ENCODE data around the gene SETDB1.

SETDB1 gene

DNA sequence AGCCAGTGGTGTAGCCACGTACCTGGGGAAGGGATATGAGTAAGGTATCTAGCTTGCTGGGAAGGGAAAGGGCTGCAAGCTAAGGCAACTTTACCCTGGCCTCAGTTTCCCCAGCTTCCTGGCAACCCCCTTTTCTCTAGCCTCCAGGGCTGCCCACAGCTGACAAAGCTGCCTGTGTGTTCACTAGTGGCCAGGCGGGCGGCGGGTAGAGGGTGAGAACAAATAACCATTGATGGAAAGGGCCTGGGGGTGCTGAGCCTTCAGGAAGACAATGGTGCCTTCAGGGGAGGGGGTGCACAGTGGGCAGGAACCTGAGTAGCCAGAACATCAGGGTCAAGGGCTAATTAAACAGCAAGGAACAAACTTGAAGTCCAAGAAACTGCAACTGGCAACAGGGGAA lies 42.3 kb downstream of the SETDB1 start:
- TF ChIP-seq, protein P1, sequence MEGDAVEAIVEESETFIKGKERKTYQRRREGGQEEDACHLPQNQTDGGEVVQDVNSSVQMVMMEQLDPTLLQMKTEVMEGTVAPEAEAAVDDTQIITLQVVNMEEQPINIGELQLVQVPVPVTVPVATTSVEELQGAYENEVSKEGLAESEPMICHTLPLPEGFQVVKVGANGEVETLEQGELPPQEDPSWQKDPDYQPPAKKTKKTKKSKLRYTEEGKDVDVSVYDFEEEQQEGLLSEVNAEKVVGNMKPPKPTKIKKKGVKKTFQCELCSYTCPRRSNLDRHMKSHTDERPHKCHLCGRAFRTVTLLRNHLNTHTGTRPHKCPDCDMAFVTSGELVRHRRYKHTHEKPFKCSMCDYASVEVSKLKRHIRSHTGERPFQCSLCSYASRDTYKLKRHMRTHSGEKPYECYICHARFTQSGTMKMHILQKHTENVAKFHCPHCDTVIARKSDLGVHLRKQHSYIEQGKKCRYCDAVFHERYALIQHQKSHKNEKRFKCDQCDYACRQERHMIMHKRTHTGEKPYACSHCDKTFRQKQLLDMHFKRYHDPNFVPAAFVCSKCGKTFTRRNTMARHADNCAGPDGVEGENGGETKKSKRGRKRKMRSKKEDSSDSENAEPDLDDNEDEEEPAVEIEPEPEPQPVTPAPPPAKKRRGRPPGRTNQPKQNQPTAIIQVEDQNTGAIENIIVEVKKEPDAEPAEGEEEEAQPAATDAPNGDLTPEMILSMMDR (conservative IDR thresholded peaks at IDR 0.05; ENCODE audit: control insufficient read depth, insufficient read depth, low read depth, low read length) = no peak
- DNase-seq (ENCODE audit: low read depth) = no peak

DNA sequence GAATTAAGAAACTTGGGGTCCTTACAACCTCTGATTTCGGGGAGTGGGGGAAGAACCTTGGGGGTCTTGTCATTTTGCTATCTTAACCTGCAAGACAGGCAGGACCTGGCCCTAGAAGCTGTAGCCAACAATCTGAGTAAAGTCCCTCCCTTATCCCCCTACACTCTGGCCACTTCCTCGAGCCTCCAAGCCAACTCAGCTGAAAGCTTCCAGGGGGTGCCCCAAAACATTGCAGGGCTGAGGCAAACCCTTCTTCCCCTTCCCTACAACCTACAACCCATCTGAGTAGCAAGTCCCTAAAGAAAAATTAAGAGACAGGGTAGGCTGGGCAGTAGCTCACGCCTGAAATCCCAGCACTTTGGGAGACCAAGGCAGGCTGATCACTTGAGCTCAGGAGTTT lies 43.5 kb downstream of the SETDB1 start:
- DNase-seq (ENCODE audit: low read depth) = no peak
- TF ChIP-seq, protein P1 (conservative IDR thresholded peaks at IDR 0.05; ENCODE audit: control insufficient read depth, insufficient read depth, low read depth, low read length) = no peak
- no peak overlapping the region for H3K4me3 ChIP-seq (ENCODE audit: control insufficient read depth, low read depth, low read length)

More for the DNA sequence above, 42.3 kb downstream of the SETDB1 start:
- no peak overlapping the region for H3K4me3 ChIP-seq (ENCODE audit: control insufficient read depth, low read depth, low read length)

DNA sequence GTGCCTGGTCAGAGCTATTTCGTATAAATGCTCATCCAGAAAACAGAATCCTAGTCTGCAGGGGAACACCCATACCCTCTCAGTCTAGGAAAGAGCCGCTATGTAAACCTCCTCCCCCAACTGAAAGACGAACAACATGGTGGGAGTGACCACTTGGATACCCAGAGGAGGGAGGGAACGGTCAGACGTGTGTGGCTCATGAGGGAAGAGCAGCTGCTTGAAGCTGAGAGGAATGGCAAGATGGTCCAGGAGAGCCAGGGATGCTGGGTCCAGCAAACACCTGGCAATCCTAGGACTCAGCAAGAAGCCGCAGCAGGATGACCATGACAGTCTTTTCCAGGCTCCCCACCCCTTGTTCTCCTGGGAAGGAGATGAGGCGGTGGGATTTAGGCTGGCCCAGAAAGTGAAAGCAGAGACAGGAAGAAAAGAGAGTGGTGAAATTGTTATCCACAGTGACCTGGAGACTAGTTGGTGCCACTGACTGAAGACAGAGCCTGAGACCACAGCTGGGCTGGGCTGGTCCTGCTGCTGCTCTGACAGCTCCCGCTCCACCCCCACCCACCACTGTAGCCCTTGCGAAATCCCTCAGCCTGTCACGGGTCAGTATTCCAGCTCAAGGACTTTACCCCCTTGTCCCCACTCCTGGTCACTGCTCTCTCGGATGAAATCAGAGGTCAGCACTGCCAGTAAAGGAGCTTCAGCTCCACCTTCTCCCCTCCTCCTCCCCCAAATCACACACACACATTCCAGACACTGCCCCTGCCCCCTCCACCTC lies 44.8 kb downstream of the SETDB1 start:
- peak; percentile 66 for DNase-seq (ENCODE audit: low read depth)

DNA sequence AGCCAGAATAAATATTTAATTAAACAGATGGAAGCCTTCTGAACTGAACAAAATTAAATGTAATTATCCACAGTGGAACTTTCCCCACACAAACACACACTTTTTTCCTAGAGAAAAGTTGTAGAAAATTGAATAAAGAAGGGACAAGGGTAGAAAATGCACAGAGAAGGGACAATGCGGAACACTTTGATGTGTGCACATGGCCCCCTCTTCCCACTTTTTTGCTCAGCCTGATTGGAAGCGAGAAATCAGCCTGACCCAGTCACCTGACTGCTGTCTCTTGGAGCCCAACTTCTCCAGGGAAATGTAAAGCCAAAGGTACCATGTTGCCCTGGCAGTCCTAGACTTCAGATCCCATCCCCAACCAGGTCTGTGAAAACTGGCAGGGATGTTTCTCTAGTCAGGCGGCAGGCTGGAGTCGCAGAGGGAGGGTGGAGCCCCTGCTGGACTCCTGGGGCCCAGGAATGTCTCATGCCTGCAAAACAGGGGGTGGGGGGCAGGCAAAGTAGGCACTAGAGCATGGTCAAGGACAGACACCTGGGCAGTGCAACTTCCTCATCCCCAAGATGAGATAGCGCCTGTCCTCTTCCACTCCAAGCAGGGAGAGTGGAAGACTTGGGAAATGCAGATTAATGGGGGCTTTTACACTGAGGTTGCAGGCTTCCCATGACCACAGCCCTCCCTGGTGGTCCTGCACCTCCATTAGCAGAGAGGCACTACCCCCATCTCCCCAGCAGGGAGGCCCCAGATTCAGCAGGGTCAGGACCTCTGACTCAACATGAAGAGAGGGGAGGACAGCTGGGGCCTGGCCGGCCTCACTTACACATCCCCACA lies 45.6 kb downstream of the SETDB1 start:
- TF ChIP-seq, protein P1 (conservative IDR thresholded peaks at IDR 0.05; ENCODE audit: control insufficient read depth, insufficient read depth, low read depth, low read length) = peak; percentile 22
- H3K4me3 ChIP-seq (ENCODE audit: control insufficient read depth, low read depth, low read length) = peak overlapping the region; percentile 84
- DNase-seq (ENCODE audit: low read depth) = peak; percentile 34

More for the DNA sequence above, 44.8 kb downstream of the SETDB1 start:
- H3K4me3 ChIP-seq (ENCODE audit: control insufficient read depth, low read depth, low read length) = no peak overlapping the region
- TF ChIP-seq, protein P1 (conservative IDR thresholded peaks at IDR 0.05; ENCODE audit: control insufficient read depth, insufficient read depth, low read depth, low read length) = no peak

GRCh38 chr1:150972417-150972940 lies 46.3 kb downstream of the SETDB1 start:
- H3K4me3 ChIP-seq (ENCODE audit: control insufficient read depth, low read depth, low read length) = peak overlapping the region; percentile 84
- no peak for DNase-seq (ENCODE audit: low read depth)
- TF ChIP-seq, protein P1 (conservative IDR thresholded peaks at IDR 0.05; ENCODE audit: control insufficient read depth, insufficient read depth, low read depth, low read length) = no peak

DNA sequence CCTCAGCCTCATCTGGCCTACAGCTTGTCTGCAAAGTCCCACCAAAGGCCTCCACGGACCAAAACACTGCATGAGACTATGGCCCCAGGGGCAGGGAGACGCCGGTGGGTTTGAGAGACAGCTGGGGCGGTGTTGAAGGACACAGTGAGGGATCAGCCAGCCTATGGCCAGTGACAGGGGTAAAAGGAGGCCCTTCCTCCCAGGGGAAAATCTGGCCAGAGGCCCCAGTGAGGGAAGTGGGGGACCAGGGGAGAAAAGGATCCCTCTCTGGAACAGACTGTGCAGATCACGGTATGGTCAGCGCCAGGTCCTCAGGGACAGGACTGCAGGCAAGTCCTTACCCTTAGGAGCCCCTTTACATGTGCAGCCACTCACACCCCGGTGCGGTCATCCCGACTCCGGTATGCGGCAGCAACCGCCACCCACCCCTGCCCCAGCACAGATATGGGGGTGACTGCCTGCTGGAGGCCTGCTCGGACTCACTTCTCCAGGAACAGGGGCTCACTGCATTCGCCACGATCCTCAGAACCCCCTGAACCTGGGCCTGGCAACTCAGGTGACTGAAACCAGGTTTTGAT lies 47.2 kb downstream of the SETDB1 start:
- TF ChIP-seq, protein P1 (conservative IDR thresholded peaks at IDR 0.05; ENCODE audit: control insufficient read depth, insufficient read depth, low read depth, low read length) = no peak
- DNase-seq (ENCODE audit: low read depth) = peak; percentile 11
- peak overlapping the region; percentile 84 for H3K4me3 ChIP-seq (ENCODE audit: control insufficient read depth, low read depth, low read length)
